Tibial artery (tissue), 4 donors: Measurements from ENCODE around the gene VAPB.
"Not testable (repeated sequence)": the region's sequence is repeated elsewhere in the genome, so short reads cannot be mapped to it uniquely, and the experiment has no call there.

Experiments used
- DNase-seq, 2 donors: peaks; one replicate each; pipeline ENCODE4 v3.0.0-alpha.2; 2019
- H3K27ac ChIP-seq, 2 donors: fragments of 200-600 bp; sonication (generic) in 1 of 2; 1 replicate in 1 of 2; 2 replicates in 1 of 2; pipeline ENCODE4 v1.5.1; 2018 to 2019; ENCODE audit warnings: mild to moderate bottlenecking in 1 of 2
- H3K27me3 ChIP-seq, 2 donors: fragments of 200-600 bp; sonication (generic) in 1 of 2; one replicate each; pipeline versions ENCODE4 v1.5.1 to v1.6.0; 2016 to 2019
- H3K36me3 ChIP-seq, 3 donors: fragments of 200-600 bp; sonication (generic) in 2 of 3; one replicate each; pipeline ENCODE4 v1.5.1; 2016 to 2019; ENCODE audit warnings: mild to moderate bottlenecking in 2 of 3
- H3K4me1 ChIP-seq, 4 donors: fragments of 200-600 bp; sonication (generic) in 2 of 4; 1 replicate in 3 of 4; 2 replicates in 1 of 4; pipeline ENCODE4 v1.5.1; 2016 to 2019
- H3K4me3 ChIP-seq, 2 donors: fragments of 200-600 bp; sonication (generic) in 1 of 2; 1 replicate in 1 of 2; 2 replicates in 1 of 2; pipeline ENCODE4 v1.5.1; 2018 to 2019; ENCODE audit warnings: mild to moderate bottlenecking in 2 of 2
- H3K9me3 ChIP-seq, 3 donors: fragments of 200-600 bp; sonication (generic) in 1 of 3; one replicate each; pipeline ENCODE4 v1.5.1; 2016 to 2019
- CTCF ChIP-seq, 2 experiments: fragments of 200-600 bp in 1 of 2; fragments of 450-650 bp in 1 of 2; IDR thresholded peaks; one replicate each; pipeline ENCODE4 v1.5.1; 2017 to 2019; ENCODE audit warnings: antibody characterized with exemption in 2 of 2, mild to moderate bottlenecking in 1 of 2, moderate library complexity in 1 of 2
- intact Hi-C: fragments of 100-400 bp; cut with DNase I; formaldehyde crosslinking; loops from one replicate; pipeline ENCODE4 v1.15.0; 2023; ENCODE audit warnings: low total_unique reads

The VAPB gene

GRCh38 chr20:58424218-58424969 lies 35.4 kb downstream of the VAPB start:
- H3K4me3 ChIP-seq, result no peak overlapping the region
- DNase-seq, result no peak
- TF ChIP-seq CTCF (IDR thresholded peaks at IDR 0.05), result no peak

GRCh38 chr20:58427571-58427970 lies 38.5 kb downstream of the VAPB start:
- DNase-seq, H3K27me3 ChIP-seq, H3K4me3 ChIP-seq, H3K27ac ChIP-seq, H3K36me3 ChIP-seq, intact Hi-C loops, H3K9me3 ChIP-seq: not testable (repeated sequence)
- peaks cover 0 to 23% (median 3%) of the 10 kb centered on the region in 4 donors for H3K4me1 ChIP-seq

More at GRCh38 chr20:58424218-58424969, 35.4 kb downstream of the VAPB start:
- Histone ChIP-seq H3K27me3 (no peaks in the 10 kb centered on the region), H3K27ac (no peak overlapping the region), H3K4me1 (no peaks in the 10 kb centered on the region), H3K36me3 (peaks cover 14 to 27% (median 19%) of the 10 kb centered on the region in 3 donors), H3K9me3 (no peaks in the 10 kb centered on the region)
- intact Hi-C loops, result no loop called here

GRCh38 chr20:58428364-58428763 lies 39.3 kb downstream of the VAPB start:
- Histone ChIP-seq H3K4me3 (no peak overlapping the region), H3K9me3 (no peaks in the 10 kb centered on the region), H3K4me1 (peaks cover 0 to 29% (median 3%) of the 10 kb centered on the region in 4 donors), H3K27me3 (no peaks in the 10 kb centered on the region), H3K36me3 (peaks cover 0 to 7% (median 0%) of the 10 kb centered on the region in 3 donors), H3K27ac (no peak overlapping the region)
- DNase-seq, result no peak
- TF ChIP-seq CTCF (IDR thresholded peaks at IDR 0.05), result no peak
- intact Hi-C loops, result no loop called here

GRCh38 chr20:58429303-58429702 lies 40.3 kb downstream of the VAPB start:
- H3K27ac ChIP-seq, result no peak overlapping the region
- H3K27me3 ChIP-seq, result no peaks in the 10 kb centered on the region
- no peak for TF ChIP-seq CTCF (IDR thresholded peaks at IDR 0.05)
- H3K4me3 ChIP-seq, result no peak overlapping the region
- intact Hi-C loops, result no loop called here
- no peaks in the 10 kb centered on the region for H3K9me3 ChIP-seq
- peaks cover 0 to 7% (median 0%) of the 10 kb centered on the region in 3 donors for H3K36me3 ChIP-seq
- H3K4me1 ChIP-seq, result peaks cover 0 to 29% (median 3%) of the 10 kb centered on the region in 4 donors
- DNase-seq, result no peak

- no peak overlapping the region for H3K4me3 ChIP-seq
- H3K9me3 ChIP-seq, result no peaks in the 10 kb centered on the region
- no peak for DNase-seq
- TF ChIP-seq CTCF (IDR thresholded peaks at IDR 0.05), result no peak
- H3K27ac ChIP-seq, result no peak overlapping the region
- intact Hi-C loops, result no loop called here
- H3K36me3 ChIP-seq, result peaks cover 0 to 5% (median 5%) of the 10 kb centered on the region in 3 donors
- peaks cover 0 to 29% (median 3%) of the 10 kb centered on the region in 4 donors for H3K4me1 ChIP-seq
- no peaks in the 10 kb centered on the region for H3K27me3 ChIP-seq
Observed at GRCh38 chr20:58431134-58431533, 42.1 kb downstream of the VAPB start.

GRCh38 chr20:58432186-58432954 lies 43.3 kb downstream of the VAPB start:
- Histone ChIP-seq H3K4me3 (no peak overlapping the region), H3K27me3 (no peaks in the 10 kb centered on the region), H3K27ac (no peak overlapping the region), H3K4me1 (peaks cover 0 to 29% (median 3%) of the 10 kb centered on the region in 4 donors), H3K36me3 (peaks cover 0 to 5% (median 4%) of the 10 kb centered on the region in 3 donors), H3K9me3 (no peaks in the 10 kb centered on the region)
- DNase-seq, result no peak
- intact Hi-C loops, result no loop called here
- no peak for TF ChIP-seq CTCF (IDR thresholded peaks at IDR 0.05)
